H1 (cell line): ENCODE results near the gene P2RY14. TPM values are rescaled to one million over a fixed set of nuclear protein-coding genes. Genes with fewer than 3 reads are reported as not detected.

ENCODE experiments used
- CTCF ChIA-PET: fragments of 300-600 bp; sonication (Branson Sonifier 250); formaldehyde crosslinking; loops from one replicate; lab custom pipeline; 2021; ENCODE audit not compliant: partially characterized antibody; lab: Charles Lee
- POLR2A ChIA-PET: fragments of 300-600 bp; sonication (Branson Sonifier 250); formaldehyde crosslinking; loops from one replicate; lab custom pipeline; 2021; ENCODE audit warnings: inconsistent platforms; ENCODE audit not compliant: partially characterized antibody; lab: Charles Lee
- DNase-seq, 2 experiments: peaks; one replicate each; pipeline versions ENCODE4 v3.0.0 to v3.0.0-alpha.2; 2010 to 2022; ENCODE audit warnings: low spot score in 2 of 2, low read depth in 1 of 2, mixed read lengths in 1 of 2
- FAIRE-seq: peaks from 2 replicates; lab custom pipeline; 2011; peaks lifted over from hg19 to GRCh38; lab: Jason Lieb, UNC
- H2AFZ ChIP-seq: 2 replicates; pipeline ENCODE4 v1.8.1; 2012; ENCODE audit warnings: low read length, inconsistent platforms
- H2AK5ac ChIP-seq: 2 replicates; pipeline ENCODE4 v1.6.1; 2013; ENCODE audit warnings: low read depth, low read length
- H2BK120ac ChIP-seq: replicated peaks from 2 replicates; pipeline ENCODE3; 2013; ENCODE audit warnings: low read depth, low read length, inconsistent platforms
- H2BK12ac ChIP-seq: 2 replicates; pipeline ENCODE4 v1.6.1; 2013; ENCODE audit warnings: low read depth, low read length
- H2BK15ac ChIP-seq: 2 replicates; pipeline ENCODE4 v1.6.1; 2013; ENCODE audit warnings: low read length
- H2BK20ac ChIP-seq: 2 replicates; pipeline ENCODE4 v1.6.1; 2013; ENCODE audit warnings: low read length
- H2BK5ac ChIP-seq: 2 replicates; pipeline ENCODE4 v1.6.1; 2013; ENCODE audit warnings: low read depth, low read length
- H3K14ac ChIP-seq: 2 replicates; pipeline ENCODE4 v1.6.1; 2013; ENCODE audit warnings: inconsistent platforms; ENCODE audit not compliant: insufficient read length
- H3K18ac ChIP-seq: 2 replicates; pipeline ENCODE4 v1.6.1; 2013; ENCODE audit warnings: low read length; ENCODE audit errors: extremely low read depth
- H3K23ac ChIP-seq: 2 replicates; pipeline ENCODE4 v1.6.1; 2013; ENCODE audit warnings: inconsistent platforms; ENCODE audit not compliant: insufficient read length
- H3K23me2 ChIP-seq: 2 replicates; pipeline ENCODE4 v1.6.1; 2013; ENCODE audit warnings: low read depth, low read length
- H3K27ac ChIP-seq: 2 replicates; pipeline ENCODE4 v1.6.1; 2011; ENCODE audit warnings: low read depth, low read length, inconsistent platforms
- H3K27me3 ChIP-seq, 4 experiments: replicated peaks in 1 of 4; 1 replicate in 1 of 4; 2 replicates in 3 of 4; pipeline versions ENCODE4 v1.6.1 to v1.8.1; 2011 to 2013; ENCODE audit warnings: low read length in 3 of 4, mild to moderate bottlenecking in 3 of 4, inconsistent platforms in 2 of 4, mixed read lengths in 2 of 4, moderate library complexity in 1 of 4; ENCODE audit not compliant: control insufficient read depth in 3 of 4, insufficient read depth in 3 of 4; ENCODE audit errors: extremely low read depth in 1 of 4
- H3K36me3 ChIP-seq, 4 experiments: 2 replicates each; pipeline versions ENCODE4 v1.6.1 to v1.8.1; 2011 to 2013; ENCODE audit warnings: mild to moderate bottlenecking in 4 of 4, low read length in 3 of 4, moderate library complexity in 2 of 4, control low read depth in 1 of 4, inconsistent platforms in 1 of 4; ENCODE audit not compliant: insufficient read depth in 4 of 4, control insufficient read depth in 2 of 4
- H3K4ac ChIP-seq: replicated peaks from 2 replicates; pipeline ENCODE3; 2013; ENCODE audit warnings: low read length, low read depth, mixed read lengths, inconsistent platforms; ENCODE audit not compliant: insufficient read length
- H3K4me1 ChIP-seq, 4 experiments: replicated peaks in 1 of 4; 1 replicate in 1 of 4; 2 replicates in 3 of 4; pipeline versions ENCODE4 v1.6.1 to v1.8.1; 2011 to 2013; ENCODE audit warnings: low read length in 3 of 4, inconsistent platforms in 2 of 4, mixed read lengths in 1 of 4; ENCODE audit not compliant: insufficient read depth in 4 of 4, control insufficient read depth in 3 of 4
- H3K4me2 ChIP-seq, 2 experiments: 2 replicates each; pipeline versions ENCODE4 v1.6.1 to v1.8.1; 2011 to 2013; ENCODE audit warnings: low read depth in 2 of 2, low read length in 2 of 2, control low read depth in 1 of 2, inconsistent platforms in 1 of 2, mild to moderate bottlenecking in 1 of 2; ENCODE audit not compliant: insufficient read depth in 1 of 2
- H3K4me3 ChIP-seq, 4 experiments: fragments of 200-600, 300-600 bp in 1 of 4; sonication (generic), shearing (Covaris generic), sonication (Bioruptor Twin) in 1 of 4; 2 replicates each; pipeline versions ENCODE4 v1.5.1 to v1.8.1; 2011 to 2016; ENCODE audit warnings: low read length in 4 of 4, low read depth in 3 of 4, control low read depth in 2 of 4, inconsistent platforms in 2 of 4, mild to moderate bottlenecking in 2 of 4, mixed read lengths in 1 of 4, moderate library complexity in 1 of 4; ENCODE audit not compliant: insufficient read depth in 2 of 4; ENCODE audit errors: extremely low read depth in 1 of 4
- H3K56ac ChIP-seq: replicated peaks from 2 replicates; pipeline ENCODE3; 2013; ENCODE audit warnings: low read depth, mild to moderate bottlenecking, mixed read lengths, low read length, inconsistent platforms; ENCODE audit not compliant: insufficient read length
- H3K79me1 ChIP-seq: 2 replicates; pipeline ENCODE4 v1.6.1; 2013; ENCODE audit warnings: low read depth, low read length, control low read depth
- H3K79me2 ChIP-seq, 2 experiments: 2 replicates each; pipeline versions ENCODE4 v1.6.1 to v1.8.1; 2012 to 2013; ENCODE audit warnings: low read length in 2 of 2, mild to moderate bottlenecking in 2 of 2, inconsistent platforms in 1 of 2; ENCODE audit not compliant: insufficient read depth in 2 of 2, control insufficient read depth in 1 of 2
- H3K9ac ChIP-seq, 4 experiments: replicated peaks in 1 of 4; 1 replicate in 1 of 4; 2 replicates in 3 of 4; pipeline versions ENCODE4 v1.6.1 to v1.8.1; 2011 to 2013; ENCODE audit warnings: low read depth in 3 of 4, low read length in 3 of 4, control low read depth in 2 of 4, mild to moderate bottlenecking in 2 of 4, moderate library complexity in 2 of 4, inconsistent platforms in 1 of 4; ENCODE audit errors: extremely low read depth in 1 of 4
- H3K9me3 ChIP-seq, 2 experiments: 2 replicates each; pipeline versions ENCODE4 v1.6.1 to v1.8.1; 2012 to 2013; ENCODE audit warnings: mild to moderate bottlenecking in 2 of 2, moderate library complexity in 2 of 2, control low read depth in 1 of 2, inconsistent platforms in 1 of 2, low read depth in 1 of 2, low read length in 1 of 2, mixed read lengths in 1 of 2; ENCODE audit not compliant: insufficient read depth in 2 of 2
- H4K20me1 ChIP-seq, 2 experiments: replicated peaks in 1 of 2; 2 replicates each; pipeline versions ENCODE3 to v1.8.1; 2011 to 2013; ENCODE audit warnings: inconsistent platforms in 2 of 2, low read length in 2 of 2, mild to moderate bottlenecking in 1 of 2; ENCODE audit not compliant: insufficient read depth in 2 of 2, control insufficient read depth in 1 of 2
- H4K5ac ChIP-seq: 2 replicates; pipeline ENCODE4 v1.6.1; 2013; ENCODE audit warnings: low read length, low read depth, mixed read lengths, inconsistent platforms; ENCODE audit not compliant: insufficient read length
- H4K8ac ChIP-seq: 2 replicates; pipeline ENCODE4 v1.8.0; 2013; ENCODE audit warnings: mild to moderate bottlenecking, moderate library complexity, low read length, inconsistent platforms; ENCODE audit not compliant: insufficient read depth; ENCODE audit errors: extremely low read depth
- H4K91ac ChIP-seq: replicated peaks from 2 replicates; pipeline ENCODE3; 2013; ENCODE audit warnings: low read length, mixed read lengths, inconsistent platforms; ENCODE audit not compliant: insufficient read length
- CTCF ChIP-seq, 3 experiments: IDR thresholded peaks; 1 replicate in 2 of 3; 2 replicates in 1 of 3; pipeline versions ENCODE4 v1.5.1 to v1.6.1; 2011; ENCODE audit warnings: low read length in 3 of 3, mild to moderate bottlenecking in 3 of 3, inconsistent platforms in 2 of 3, low read depth in 1 of 3, moderate library complexity in 1 of 3; ENCODE audit not compliant: insufficient read depth in 1 of 3; ENCODE audit errors: control extremely low read depth in 1 of 3
- EZH2 ChIP-seq: fragments of 200-600 bp; sonication (generic); IDR thresholded peaks from 2 replicates; pipeline ENCODE4 v1.7.1; 2012; ENCODE audit warnings: low read depth, mild to moderate bottlenecking, moderate library complexity, low read length, inconsistent platforms; ENCODE audit not compliant: severe bottlenecking
- GABPA ChIP-seq: IDR thresholded peaks from 2 replicates; pipeline ENCODE4 v1.6.1; 2011; ENCODE audit warnings: mild to moderate bottlenecking, low read length, moderate library complexity, borderline replicate concordance; ENCODE audit not compliant: insufficient read depth
- HDAC6 ChIP-seq: IDR thresholded peaks from one replicate; pipeline ENCODE4 v1.7.1; 2012; ENCODE audit warnings: low read depth, mild to moderate bottlenecking, inconsistent platforms, low read length, moderate library complexity
- JUN ChIP-seq: IDR thresholded peaks from 2 replicates; pipeline ENCODE4 v1.6.1; 2011; ENCODE audit warnings: low read depth, mild to moderate bottlenecking, improper control_type of control experiment, low read length
- NANOG ChIP-seq: IDR thresholded peaks from 2 replicates; pipeline ENCODE4 v1.6.1; 2011; ENCODE audit warnings: low read length, low read depth, mild to moderate bottlenecking, inconsistent platforms; ENCODE audit not compliant: insufficient read depth, poor library complexity, severe bottlenecking
- RXRA ChIP-seq: IDR thresholded peaks from 2 replicates; pipeline ENCODE4 v1.6.1; 2011; ENCODE audit warnings: low read depth, mild to moderate bottlenecking, low read length, moderate library complexity; ENCODE audit not compliant: insufficient read depth
- SRF ChIP-seq: IDR thresholded peaks from 2 replicates; pipeline ENCODE4 v1.6.1; 2011; ENCODE audit warnings: mild to moderate bottlenecking, low read depth, low read length, moderate library complexity
- WGBS, 2 experiments: shearing (Covaris generic) in 1 of 2; methylation state at CpG; one replicate each; pipeline versions ENCODE4 v1.1.6 to v1.1.7; 2013 to 2015; ENCODE audit warnings: low lambda C conversion rate in 2 of 2, mixed read lengths in 2 of 2, inconsistent platforms in 1 of 2, low coverage in 1 of 2, missing lambda C conversion rate in 1 of 2; ENCODE audit not compliant: insufficient replicate concordance in 2 of 2, insufficient coverage in 1 of 2, insufficient read length in 1 of 2; ENCODE audit errors: extremely low coverage in 1 of 2, missing lambda C conversion rate in 1 of 2; 5-methylcytosine and 5-hydroxymethylcytosine counted together
- polyA plus RNA-seq, 7 experiments: library from polyadenylated mRNA; depleted of rRNA in 3 of 7; stranded (reverse) in 5 of 7; unstranded in 2 of 7; fragments of >200 nt in 5 of 7; fragments of 200-250 nt in 2 of 7; gene quantifications; 1 replicate in 5 of 7; 2 replicates in 1 of 7; 4 replicates in 1 of 7; pipeline versions ENCODE4 v1.2.1 to v1.2.3, GENCODE V29; 2011 to 2013; ENCODE audit warnings: missing spikeins in 2 of 7, mixed read lengths in 2 of 7
- total RNA-seq: library from RNA; stranded (reverse); fragmentation: NEBNext Ultra II Directional; extraction: Animal tissue kit (Norgen Biotek cat#: 25700); gene quantifications from 2 replicates; pipeline ENCODE4 v1.2.1, GENCODE V29; 2021
- TF ChIP-seq, protein P1 (sequence below): IDR thresholded peaks from 2 replicates; pipeline ENCODE4 v1.6.1; 2012; ENCODE audit warnings: inconsistent platforms

The P2RY14 gene
- total and polyA plus RNA-seq, 2 of the 8 experiments (the other 6 are each of a cell fraction or from before 2014, with no cell fraction given) = not detected

DNA sequence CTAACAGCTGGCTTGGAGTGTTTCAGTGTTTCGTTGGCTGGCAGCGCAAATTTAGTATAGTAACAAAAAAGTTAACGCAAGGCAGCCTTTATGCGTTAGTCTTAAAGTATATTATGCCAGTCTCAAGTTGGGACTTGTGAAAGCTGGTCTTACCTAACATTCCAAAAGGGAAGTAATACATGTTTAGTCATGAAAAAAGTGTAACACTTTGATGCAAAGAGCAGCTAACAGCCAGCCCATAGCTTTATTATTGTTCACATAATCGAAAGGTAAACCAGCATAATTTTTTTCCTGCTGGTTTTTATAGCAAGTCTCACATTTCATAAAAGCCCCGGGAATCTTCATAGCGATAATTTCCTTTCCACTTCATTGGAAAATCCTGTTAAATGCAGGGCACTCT, 40.6 kb upstream of the P2RY14 start:
- Histone ChIP-seq H3K79me2 (no peaks in the 10 kb centered on the region), H3K4me2 (no peak overlapping the region)
- 90% methylated on average over 7 of the region's 7 CpGs; no CpG with 5 or more reads in 1 of the 2 experiments for WGBS, 2 experiments

More for the DNA sequence above, 40.6 kb upstream of the P2RY14 start:
- Histone ChIP-seq H2BK15ac (no peak overlapping the region), H4K91ac (no peak overlapping the region), H4K20me1 (no peaks in the 10 kb centered on the region), H2BK20ac (no peak overlapping the region), H3K4me3 (no peak overlapping the region), H3K56ac (no peak overlapping the region), H3K9ac (no peak overlapping the region), H2BK120ac (no peak overlapping the region), H3K4me1 (peaks cover 0 to 5% (median 4%) of the 10 kb centered on the region in 4 experiments; a peak in 4 of 7 replicates), H3K27me3 (no peaks in the 10 kb centered on the region), H2AK5ac (no peak overlapping the region), H3K14ac (no peak overlapping the region), H3K27ac (no peak overlapping the region), H3K79me1 (no peaks in the 10 kb centered on the region), H2AFZ (no peak overlapping the region), H3K23ac (no peak overlapping the region), H3K36me3 (no peaks in the 10 kb centered on the region), H2BK5ac (no peak overlapping the region), H4K5ac (no peak overlapping the region), H3K23me2 (no peaks in the 10 kb centered on the region), H3K9me3 (no peaks in the 10 kb centered on the region), H3K18ac (no peak overlapping the region), H4K8ac (no peak overlapping the region), H3K4ac (no peak overlapping the region), H2BK12ac (no peak overlapping the region)
- DNase-seq = no peak
- TF ChIP-seq SRF = no peak
- TF ChIP-seq, protein P1, sequence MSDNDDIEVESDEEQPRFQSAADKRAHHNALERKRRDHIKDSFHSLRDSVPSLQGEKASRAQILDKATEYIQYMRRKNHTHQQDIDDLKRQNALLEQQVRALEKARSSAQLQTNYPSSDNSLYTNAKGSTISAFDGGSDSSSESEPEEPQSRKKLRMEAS = no peak
- TF ChIP-seq RXRA = no peak
- TF ChIP-seq NANOG = no peak
- TF ChIP-seq JUN = no peak
- TF ChIP-seq GABPA = no peak
- TF ChIP-seq CTCF (IDR thresholded peaks at IDR 0.05; ENCODE audit: control extremely low read depth in 1 of 3, insufficient read depth in 1 of 3, low read depth in 1 of 3, low read length in 3 of 3) = no peak
- TF ChIP-seq HDAC6 = no peak
- no peak for TF ChIP-seq EZH2
- ChIA-PET CTCF (interaction anchor here (0.6 to 1.1 kb wide), 6 partner anchors 8 to 20 kb away, joined by 3 to 7 read pairs (median 4); no protein-coding TSS in a partner anchor), POLR2A (interaction anchor here (0.8 kb wide), 1 partner anchor 14 kb away, joined by 3 read pairs; no protein-coding TSS in a partner anchor)
- no peak for FAIRE-seq
